NCI-H2171 (cell line): ENCODE measurements around the gene MYH7.
"Not testable (repeated sequence)": the region's sequence is repeated elsewhere in the genome, so short reads cannot be mapped to it uniquely, and the experiment has no call there.

ENCODE experiments used
- DNase-seq: peaks from one replicate; lab custom pipeline; 2025; lab: John Stamatoyannopoulos, UW

The MYH7 gene

DNA sequence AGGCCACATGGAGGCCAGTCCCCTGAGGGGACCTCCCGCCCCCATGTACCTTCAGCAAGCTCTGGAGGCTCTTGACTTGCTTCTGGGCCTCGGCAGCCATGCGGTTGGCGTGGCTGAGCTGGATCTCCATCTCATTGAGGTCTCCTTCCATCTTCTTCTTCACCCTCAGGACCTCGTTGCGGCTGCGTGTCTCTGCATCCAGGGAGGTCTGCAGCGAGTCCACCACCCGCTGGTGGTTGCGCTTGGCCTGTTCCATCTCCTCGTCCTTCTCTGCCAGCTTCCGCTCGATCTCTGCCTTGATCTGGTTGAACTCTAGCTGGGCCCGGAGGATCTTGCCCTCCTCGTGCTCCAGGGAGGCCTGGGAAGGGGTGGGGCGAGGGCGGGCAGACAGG, 49.2 kb downstream of the MYH7 start:
- DNase-seq = not testable (repeated sequence)

- DNase-seq = no peak
Measured at GRCh38 chr14:23385642-23386265, 49.7 kb downstream of the MYH7 start.

DNA sequence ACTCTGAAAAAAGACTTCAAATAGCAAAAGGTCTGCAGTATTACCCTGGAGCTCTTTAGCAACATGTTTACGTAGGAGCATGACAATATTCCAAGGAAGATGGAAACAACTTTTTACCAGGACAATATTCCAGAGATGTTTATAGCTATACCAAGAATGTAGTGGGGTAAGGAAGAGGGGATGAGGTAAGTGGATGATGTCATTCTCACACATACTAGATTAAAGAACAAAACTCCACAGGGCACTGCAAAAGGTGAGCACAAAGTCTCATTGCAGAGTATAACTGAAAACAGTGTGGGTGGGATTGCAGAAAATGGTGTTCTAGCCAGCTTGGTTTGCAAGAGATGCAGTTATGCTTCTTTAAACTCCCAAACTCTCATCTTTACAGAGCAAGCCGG, 50.2 kb downstream of the MYH7 start:
- no peak for DNase-seq

GRCh38 chr14:23384364-23385080, 50.9 kb downstream of the MYH7 start:
- no peak for DNase-seq

DNA sequence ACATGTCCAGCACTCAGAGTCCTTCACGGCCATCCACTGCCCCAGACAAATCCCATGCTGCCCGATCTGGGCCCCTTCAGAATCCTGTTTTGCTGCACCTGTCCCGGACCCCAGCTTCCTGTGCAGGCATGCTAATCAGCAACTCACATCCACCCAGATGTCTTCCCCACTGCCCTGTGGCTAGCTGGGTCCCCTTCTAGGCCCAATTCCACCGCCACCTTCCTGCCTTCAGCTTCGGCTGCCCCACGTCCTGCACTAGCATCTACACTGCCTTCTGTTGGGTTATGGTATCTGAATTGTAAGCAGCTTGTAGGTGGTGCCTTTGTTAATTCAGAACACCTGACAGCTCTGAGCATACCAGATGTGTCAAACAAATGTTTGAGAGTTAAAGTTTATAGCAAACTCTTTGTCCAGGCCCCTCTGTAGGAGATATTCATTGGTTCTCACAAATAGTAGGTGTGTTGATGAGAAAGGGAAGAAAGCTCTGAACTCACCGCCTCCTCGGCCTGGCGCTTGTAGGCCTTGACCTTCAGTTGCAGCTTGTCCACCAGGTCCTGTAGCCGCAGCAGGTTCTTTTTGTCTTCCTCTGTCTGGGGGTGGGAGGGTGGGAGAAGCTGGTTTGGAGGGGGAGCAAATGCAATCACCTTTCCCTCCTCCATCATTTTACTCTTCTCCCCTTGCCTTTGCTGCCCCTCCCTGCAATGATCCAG, 52.6 kb downstream of the MYH7 start:
- DNase-seq = no peak

DNA sequence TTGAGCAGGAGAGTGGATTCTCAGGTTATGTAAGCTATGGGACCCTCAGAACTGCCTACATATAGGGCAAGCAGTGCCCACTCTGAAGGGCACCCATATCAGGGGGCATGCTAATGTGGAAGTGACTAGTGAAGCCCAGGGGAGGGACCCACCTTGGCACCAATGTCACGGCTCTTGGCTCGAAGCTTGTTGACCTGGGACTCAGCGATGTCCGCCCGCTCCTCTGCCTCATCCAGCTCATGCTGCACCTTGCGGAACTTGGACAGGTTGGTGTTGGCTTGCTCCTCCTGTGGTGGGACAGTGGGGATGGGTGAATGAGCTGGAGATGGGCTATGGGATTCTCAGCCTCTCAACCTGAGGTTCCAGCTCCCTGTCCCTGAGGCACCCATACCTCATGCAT, 53.2 kb downstream of the MYH7 start:
- no peak for DNase-seq

DNA sequence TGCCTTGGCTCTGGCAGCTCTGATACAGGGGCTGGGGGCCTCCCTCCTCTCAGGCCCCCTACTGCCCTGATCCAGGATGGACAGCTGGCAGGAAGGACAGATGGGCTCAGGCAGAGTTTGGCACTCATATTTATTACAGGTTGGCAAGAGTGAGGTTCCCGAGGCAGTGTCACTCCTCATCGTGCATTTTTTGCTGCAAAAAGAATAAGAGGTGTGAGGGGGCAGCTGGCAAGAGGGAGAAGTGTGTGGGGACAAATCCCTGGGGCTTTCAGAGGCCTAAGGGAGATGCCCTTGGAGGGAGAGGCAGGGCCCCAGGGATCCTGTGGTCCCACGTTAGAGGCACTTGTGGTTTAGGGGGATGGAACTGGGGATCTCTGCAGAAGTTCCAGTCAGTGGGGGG, 53.6 kb downstream of the MYH7 start:
- DNase-seq = no peak

DNA sequence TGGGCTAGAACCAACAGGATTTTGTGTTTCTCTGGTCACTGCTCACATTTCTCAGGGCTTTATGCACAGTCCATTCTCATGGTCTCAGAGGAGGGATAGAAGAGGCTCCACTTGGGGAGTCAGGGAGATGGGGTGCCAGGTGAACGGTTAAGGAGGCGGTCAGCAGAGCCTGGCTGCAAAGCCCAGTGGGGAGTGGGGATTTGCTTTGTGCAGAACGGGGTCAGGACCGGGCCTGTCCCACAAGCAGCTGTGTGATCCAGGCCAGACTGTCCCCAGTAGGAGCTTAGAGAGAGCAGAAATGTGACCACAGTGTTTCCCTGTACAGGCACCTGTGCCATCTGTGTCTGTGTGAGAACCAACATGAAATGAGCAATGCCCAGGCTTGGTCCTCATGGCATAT, 54.5 kb downstream of the MYH7 start:
- no peak for DNase-seq

DNA sequence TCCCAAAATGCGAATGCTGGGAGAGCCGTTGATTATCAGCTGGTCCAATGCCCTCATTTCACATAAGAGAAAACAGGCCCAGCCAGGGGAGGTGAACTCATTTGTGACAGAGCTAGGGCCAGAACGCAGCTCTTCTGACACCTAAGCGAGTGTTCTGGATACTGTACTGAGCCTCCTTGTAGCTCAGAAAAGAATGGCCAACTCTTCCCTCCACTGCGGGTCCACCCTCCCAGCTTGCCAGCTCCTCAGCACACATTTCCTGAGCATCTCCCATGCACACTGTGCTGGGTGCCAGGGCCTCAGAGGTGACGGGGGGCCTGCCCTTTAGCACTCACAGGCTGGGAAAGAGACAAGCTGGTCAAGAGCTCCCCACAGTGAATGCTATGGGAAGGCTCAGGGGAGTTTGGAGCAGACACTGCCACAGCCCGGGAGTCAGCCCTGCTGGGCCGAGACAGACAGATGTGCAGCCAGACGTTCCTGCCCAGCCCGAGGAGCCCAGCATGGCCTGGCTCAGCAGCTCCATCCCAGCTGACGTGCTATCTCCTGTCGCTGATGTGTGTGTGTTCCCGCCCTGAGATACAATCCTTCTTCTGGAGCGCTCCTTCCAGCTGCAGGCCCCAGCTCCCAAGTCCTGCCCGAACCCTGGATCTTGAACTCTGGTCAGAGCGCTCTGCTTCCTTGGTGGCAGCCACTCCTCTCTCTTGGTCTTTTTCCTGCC, 55.1 kb downstream of the MYH7 start:
- no peak for DNase-seq

DNA sequence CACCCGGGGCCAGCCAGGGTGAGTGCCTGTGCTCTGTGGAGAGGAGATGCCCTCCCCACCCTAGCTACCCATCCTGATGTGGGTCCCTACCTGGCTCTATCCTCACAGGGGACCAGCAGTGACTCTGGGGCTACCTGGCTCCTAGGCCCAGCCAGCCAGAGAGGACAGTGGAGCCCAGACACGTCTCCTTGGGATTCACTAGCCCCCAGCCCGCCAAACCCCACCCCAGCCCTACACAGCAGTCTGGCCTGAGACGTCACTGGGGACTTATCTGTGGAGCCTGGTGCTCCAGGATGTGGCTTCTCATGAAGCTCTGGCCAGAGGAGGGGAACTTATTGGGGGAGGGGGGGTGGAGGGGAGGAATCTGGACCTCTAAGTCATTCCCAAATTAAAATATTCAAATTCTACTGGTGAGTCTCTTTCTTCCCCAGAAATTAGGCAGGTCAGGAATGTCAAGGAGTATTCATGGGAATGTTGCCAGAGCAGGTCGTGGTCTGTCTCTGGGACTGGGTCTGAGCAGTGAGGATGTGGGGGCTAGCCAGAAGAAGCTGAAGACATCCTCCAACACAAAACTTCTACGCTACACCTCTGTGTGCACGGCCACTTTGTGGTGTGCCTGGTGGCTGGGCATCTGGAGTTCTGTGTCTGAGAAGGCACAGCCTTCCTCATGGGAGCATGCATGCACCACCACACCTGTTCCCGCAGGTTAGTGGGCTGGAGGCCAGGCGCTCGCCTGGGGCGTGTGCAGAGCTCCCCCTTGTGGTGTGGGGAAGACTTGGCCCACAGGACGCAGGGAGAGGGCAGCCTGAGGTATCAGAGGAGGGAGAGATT, 55.9 kb downstream of the MYH7 start:
- peak; percentile 85 for DNase-seq

- no peak for DNase-seq
Measured at GRCh38 chr14:23378612-23379220, 56.7 kb downstream of the MYH7 start.

DNA sequence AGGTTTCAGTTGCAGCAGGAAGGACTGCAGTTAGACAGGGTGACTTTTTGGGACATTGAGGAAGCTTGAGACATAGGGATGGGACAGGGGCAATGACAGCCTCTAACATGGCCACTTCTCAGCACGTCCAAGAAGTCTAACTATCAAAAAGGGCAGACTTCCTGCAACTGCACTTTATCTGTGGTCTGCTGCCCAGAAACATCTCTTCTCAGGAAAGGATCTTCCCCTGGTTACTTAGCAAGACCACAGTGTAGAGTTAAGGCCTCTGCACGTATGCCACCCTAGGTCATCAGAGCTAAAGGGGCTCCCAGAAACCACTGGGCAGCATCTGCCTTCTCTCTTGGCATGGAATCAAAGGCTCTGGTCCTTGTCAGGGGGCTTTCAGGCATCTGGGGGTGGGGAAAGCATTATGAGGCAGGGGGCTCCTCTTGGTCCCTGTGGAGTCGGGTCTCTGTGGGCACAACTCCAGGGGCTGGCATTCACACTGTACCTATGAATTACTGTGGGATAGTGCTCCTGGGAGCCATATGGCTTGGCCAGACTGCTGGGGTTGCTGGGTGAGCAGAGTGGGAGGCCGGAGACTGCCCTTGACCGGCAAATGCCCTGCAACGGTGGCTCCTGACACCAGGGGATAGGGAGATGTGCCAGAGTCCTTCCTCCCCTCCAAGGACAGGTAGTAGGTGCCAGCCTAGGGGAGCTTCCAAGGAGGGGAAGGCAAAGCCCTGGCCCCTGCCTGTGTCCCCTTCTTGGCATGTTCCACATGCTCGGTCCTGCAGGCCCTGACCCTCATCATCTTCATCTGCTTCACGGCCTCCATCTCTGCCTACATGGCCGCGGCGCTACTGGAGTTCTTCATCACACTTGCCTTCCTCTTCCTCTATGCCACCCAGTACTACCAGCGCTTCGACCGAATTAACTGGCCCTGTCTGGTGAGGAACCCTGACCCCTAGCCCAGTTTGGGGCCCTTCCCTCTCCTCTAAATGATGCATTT, 57.6 kb downstream of the MYH7 start:
- DNase-seq = no peak

DNA sequence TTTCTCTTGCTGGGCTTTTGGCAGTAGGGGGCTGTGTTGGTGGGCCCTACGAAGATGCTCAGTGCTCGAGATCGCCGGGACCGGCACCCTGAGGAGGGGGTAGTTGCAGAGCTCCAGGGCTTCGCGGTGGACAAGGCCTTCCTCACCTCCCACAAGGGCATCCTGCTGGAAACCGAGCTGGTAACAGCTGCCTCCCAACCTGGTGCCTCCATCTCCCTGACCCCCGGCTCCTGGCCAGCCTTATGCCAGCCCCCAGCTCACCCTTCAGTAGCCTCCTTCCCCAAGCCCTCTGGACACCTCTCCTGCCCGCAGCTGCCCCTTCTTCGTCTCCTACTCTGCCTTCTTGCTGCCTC, 58.3 kb downstream of the MYH7 start:
- DNase-seq = no peak

DNA sequence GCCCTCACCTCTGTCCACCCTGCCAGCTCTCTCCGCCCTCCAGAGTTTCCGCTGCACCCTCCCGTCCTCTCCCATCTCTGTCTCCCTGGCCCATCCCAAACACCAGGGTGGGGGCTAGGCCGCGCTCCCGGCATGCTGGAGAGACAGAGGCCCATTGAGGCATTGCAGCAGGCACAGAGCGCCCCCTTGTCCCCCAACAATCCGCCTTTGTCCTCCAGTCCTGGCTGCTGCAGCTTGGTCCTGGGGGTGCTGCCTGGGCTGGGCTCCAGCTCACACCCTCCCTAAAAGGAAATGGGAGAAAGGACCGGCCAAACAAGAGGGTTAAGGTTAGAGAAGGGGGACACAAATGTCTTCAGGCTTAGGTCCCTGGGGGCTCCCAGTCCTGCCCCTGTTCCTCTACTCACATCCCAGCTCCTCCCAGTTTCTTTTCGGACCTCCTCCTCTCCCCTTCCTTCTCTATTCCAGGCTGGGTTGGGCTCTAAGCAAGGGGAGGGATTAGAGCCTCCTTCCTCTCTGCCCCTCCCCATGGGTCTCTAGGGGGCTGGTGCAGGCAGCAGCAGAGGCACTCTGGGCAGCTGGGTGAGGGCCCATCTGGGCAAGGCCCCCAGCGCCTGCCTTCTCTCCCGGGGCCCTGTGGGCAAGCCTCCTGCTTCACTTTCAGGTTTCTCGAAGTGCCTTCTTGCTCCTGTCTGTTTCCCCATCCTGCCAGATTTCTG, 58.8 kb downstream of the MYH7 start, which contains the start of gene CMTM5:
Gene CMTM5, plus strand, starts transcription at position 565 of the 716 bp plus-strand sequence. CDS start 206 bp downstream, outside the sequence.
- peak; percentile 62 for DNase-seq

GRCh38 chr14:23375527-23376251, 59.8 kb downstream of the MYH7 start:
- no peak for DNase-seq

- no peak for DNase-seq
Measured at GRCh38 chr14:23373041-23373440, 62.4 kb downstream of the MYH7 start.

- no peak for DNase-seq
Measured at GRCh38 chr14:23372509-23372908, 63.0 kb downstream of the MYH7 start, which contains the start of gene IL25. IL25 (plus strand) TSS chr14:23372809.

DNA sequence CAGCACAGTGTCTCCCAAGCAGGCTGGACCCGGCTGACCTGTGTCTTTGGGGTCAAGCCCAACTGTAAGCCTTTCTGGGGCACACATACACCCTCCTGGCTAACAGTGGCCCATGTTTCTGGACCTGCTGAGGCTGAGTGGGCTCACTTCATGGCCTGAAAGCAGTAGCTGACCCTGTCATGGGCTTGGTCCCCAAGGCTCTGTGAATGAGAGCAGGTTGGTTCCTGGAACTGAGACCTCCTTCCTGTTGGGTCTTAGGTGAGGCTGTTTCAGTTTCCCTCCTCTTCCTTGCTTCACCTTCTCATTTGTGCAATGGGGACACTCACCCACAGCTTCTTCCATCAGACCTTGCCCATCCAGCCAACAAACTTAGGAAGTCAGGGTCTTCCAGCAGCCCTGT, 63.6 kb downstream of the MYH7 start:
- no peak for DNase-seq

- no peak for DNase-seq
Measured at GRCh38 chr14:23370221-23370620, 65.2 kb downstream of the MYH7 start.
